Adrenal gland (tissue), 5 donors: ENCODE data around the gene TUBA1B.

Experiments used
- POLR2A ChIP-seq, 2 donors: fragments of 450-650 bp; IDR thresholded peaks; one replicate each; pipeline ENCODE4 v1.6.1; 2017; ENCODE audit warnings: antibody characterized with exemption in 2 of 2, mild to moderate bottlenecking in 2 of 2, moderate library complexity in 1 of 2
- TF ChIP-seq, protein P1 (sequence below), 6 experiments: fragments of 450-650 bp in 4 of 6; fragments of 200-600 bp in 2 of 6; sonication (generic) in 1 of 6; IDR thresholded peaks; 1 replicate in 5 of 6; 2 replicates in 1 of 6; pipeline versions ENCODE4 v1.5.1 to v1.8.0; 2016 to 2021; ENCODE audit warnings: antibody characterized with exemption in 6 of 6, mild to moderate bottlenecking in 2 of 6, moderate library complexity in 1 of 6
- donor health status: DM: no; HTN: no; CAD: no.

DNA sequence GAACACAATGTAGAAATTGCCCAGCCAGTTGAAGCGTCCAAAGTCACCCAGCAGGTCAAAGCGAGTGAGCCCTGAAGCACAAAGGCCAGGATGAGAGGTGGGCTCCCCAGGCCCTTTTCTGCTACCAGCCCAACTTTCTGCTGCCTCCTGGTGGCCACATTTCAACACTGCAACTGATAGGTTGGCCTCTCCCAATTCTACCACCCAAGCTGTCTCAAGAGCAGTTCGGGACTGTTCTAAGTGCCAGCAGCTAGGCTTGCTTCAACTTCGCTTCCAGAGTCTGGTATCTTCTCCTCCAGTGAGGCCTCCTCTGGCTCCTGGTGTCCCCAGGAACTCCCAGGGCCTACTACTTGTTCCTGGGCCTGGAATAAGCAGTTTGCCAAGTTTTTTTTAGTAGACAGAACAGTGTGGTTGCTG is 33.2 kb downstream of the TUBA1B start:
- TF ChIP-seq, protein P1, sequence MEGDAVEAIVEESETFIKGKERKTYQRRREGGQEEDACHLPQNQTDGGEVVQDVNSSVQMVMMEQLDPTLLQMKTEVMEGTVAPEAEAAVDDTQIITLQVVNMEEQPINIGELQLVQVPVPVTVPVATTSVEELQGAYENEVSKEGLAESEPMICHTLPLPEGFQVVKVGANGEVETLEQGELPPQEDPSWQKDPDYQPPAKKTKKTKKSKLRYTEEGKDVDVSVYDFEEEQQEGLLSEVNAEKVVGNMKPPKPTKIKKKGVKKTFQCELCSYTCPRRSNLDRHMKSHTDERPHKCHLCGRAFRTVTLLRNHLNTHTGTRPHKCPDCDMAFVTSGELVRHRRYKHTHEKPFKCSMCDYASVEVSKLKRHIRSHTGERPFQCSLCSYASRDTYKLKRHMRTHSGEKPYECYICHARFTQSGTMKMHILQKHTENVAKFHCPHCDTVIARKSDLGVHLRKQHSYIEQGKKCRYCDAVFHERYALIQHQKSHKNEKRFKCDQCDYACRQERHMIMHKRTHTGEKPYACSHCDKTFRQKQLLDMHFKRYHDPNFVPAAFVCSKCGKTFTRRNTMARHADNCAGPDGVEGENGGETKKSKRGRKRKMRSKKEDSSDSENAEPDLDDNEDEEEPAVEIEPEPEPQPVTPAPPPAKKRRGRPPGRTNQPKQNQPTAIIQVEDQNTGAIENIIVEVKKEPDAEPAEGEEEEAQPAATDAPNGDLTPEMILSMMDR (IDR thresholded peaks at IDR 0.05), result peak; percentile 53 to 71 (median 64)
- no peak for TF ChIP-seq POLR2A (IDR thresholded peaks at IDR 0.05)
